ENCODE data around the gene GSTCD.
"Not testable (repeated sequence)": the region's sequence is repeated elsewhere in the genome, so short reads cannot be mapped to it uniquely, and the experiment has no call there.

The GSTCD gene, protein sequence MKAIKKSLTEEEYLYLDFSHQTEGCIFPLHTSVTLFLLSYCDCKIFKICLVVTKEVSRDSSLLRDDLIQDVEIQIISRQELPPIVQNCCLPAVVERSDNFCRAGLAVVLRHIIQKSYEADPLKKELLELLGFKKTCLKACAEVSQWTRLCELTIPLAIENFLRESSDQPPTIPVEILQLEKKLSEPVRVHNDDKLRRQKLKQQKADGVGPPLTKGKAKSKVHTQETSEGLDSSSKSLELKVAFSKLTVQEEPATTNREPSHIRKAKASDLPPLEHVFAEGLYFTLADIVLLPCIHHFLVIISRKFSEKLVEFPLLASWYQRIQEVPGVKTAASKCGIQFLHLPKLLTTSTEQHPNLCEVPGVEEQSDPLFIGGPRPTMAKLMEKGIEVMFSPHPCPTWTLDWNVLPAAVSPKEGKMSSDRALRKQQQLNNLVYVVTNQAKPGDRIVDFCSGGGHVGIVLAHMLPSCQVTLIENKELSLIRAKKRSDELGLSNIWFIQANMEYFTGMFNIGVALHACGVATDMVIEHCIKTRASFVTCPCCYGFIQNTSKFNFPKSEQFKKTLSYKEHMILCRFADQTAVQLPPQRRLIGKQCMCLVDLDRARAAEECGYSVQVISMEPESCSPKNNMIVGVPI

DNA sequence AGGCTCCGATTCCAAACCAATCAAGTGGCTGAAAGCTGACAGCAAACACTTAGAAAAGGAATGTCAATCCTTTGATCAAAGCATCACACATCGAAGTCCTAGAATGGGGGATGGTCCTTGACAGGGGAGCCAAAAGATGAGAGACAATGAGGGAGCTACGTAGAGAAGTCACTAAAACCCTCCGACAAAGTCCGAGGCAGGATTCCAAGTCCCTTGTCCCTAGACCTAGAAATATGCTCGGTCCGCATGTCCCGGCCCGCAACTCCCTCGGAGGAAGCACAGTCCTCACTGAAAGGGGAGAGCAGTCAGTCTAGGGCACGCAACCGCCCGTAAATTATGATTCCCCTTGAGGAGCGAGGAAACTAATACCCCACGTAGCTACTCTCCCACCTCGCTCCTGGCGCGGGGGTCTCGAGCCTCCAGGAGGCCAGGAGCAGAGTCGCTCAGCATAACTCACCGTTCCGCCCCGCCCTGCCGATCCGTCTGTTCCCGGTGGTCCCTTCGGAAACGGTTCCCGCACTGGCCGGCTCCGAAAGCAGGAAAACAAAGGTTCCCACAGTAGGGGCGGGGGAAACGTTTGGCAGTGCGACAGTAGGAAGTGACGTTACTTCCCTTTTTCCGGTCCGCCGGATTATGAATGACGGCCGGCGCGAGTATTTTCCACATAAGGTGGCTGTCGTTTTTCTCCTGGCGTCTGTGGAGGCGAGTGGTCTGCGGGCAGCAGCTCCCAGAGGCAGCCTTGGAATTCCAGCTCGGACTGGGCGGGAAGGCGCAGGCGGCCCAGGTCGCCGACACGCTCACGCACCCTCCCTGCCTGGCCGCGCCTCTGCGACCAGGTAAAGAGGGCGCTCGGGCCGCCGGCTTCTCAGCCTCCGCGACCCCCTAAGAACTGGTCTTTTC lies at the start of gene GSTCD, which contains the start of gene INTS12:
Gene GSTCD, plus strand, starts transcription at position 604 of the 900 bp plus-strand sequence. CDS start 8,830 bp downstream, outside the sequence.
Gene INTS12, minus strand, starts transcription at position 509 of the 900 bp plus-strand sequence. CDS start 8,684 bp downstream, outside the sequence.
- DNase-seq: peak; percentile 91

DNA sequence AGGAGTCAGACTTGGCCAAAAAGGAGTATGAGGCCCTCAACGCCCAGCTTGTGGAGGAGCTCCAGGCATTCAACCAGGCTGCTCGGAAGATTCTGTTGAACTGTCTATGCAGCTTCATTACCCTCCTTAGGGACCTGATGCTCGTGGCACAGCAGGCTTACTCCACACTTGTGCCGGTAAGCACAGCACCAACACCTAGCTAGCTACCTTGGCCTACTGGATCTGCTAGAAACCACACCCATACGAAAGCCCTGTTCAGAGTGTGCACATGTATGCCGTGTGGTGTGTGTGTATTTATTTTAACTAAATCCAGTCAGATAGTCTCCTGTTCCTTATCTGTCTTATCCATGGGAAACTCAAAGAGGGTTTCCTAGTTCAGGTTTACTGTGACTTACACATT lies 49.4 kb upstream of the GSTCD start:
- DNase-seq: no peak

DNA sequence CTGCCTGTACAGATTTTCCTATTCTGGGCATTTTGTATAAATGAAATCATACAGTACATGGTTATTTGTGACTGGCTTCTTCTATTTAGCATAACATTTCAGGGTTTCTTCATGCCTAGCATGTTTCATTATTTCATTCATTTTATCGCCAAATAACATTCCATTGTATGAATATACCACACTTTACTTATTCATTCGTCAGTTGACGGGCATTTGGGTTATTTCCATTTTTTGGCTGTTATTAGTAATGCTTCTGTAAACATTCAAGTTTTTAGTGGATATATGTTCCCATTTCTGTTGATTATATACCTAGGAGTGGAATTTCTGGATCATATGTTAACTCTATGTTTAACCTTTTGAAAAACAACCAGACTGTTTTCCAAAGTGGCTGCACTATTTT lies 47.6 kb upstream of the GSTCD start:
- DNase-seq: no peak

DNA sequence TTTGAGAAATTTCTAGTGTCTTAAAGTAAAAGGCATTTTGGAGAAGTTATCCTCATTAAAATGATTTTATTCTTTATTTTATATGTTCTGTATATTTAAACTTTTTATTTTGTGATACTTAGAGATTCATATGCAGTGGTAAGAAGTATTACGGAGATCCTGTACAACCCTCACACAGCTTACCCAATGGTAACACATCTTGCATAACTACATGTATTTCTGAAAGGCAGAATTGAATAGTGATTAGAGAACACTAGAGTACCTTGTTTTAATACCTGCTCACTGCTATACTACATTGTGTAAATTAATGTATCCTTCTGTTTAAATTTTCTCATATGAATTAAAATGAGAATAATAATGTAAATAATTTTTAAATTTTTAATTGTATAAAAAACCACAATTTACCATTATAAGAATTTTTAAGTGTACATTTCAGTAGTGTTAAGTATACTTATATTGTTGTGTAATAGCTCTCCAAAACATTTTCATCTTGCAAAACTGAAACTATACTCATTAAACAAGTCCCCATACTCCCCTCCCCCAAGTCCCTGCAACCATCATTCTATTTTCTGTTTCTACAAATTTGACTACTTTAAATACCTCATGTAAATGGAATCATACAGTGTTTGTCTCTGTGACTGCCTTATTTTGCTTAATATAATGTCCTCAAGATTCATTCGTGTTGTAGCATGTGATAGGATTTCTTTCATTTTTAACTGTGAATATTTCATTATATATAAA lies 45.5 kb upstream of the GSTCD start:
- no peak for DNase-seq

DNA sequence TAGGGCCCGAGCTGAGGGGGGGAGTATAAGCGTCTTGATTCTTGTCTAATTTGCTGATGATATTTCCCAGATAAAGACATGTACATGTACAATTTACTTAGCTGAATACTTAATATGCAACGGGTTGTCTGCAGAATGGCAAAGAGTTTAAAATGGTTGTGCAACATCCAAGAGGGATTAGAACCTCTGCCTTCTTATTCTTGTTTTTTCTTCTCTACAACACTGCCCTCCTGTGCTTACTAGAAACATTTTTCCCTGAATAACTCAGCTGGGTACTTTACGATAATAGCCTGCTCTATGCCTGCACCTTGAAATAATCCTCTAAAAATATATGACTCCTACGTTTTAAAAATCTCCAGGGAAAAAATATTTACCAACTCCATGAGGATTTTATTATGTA lies 41.9 kb upstream of the GSTCD start:
- DNase-seq: no peak

DNA sequence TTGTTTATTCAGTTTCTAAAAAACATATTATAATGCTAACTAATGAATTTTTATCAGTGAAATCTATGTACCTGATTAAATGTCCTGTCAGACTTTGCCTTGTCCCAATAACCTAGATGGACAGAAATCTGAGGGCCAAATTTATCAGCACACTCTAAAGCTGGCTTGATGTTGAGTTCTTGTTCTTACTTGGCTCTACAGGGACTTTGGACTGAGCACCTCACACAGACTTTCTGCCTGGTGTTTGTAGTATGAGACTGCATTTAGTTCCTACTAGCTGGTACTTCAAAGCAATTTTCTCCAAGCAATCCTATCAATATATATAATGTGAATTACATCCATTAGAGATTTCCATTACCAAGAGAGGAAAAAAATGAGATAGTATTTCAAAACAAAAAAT lies 37.9 kb upstream of the GSTCD start:
- DNase-seq: no peak

DNA sequence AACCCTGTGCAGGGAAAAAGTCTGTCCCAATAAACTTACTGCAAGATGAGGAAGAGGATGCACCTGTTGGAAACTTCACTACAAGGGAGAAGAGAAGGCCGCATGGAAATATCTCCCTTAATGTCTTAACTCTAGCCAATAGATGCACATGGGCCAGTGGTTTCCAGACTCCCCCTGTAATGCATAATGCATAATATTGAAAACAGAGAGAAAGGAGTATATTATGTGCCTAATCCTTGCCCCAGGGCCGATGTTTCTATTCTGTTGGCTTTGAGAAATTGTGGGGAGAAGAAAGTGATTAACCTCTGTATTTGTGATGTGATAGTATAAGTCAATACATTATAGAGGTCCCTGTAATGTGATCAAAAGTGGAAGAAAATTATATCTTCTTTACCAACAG lies 37.3 kb upstream of the GSTCD start:
- no peak for DNase-seq

DNA sequence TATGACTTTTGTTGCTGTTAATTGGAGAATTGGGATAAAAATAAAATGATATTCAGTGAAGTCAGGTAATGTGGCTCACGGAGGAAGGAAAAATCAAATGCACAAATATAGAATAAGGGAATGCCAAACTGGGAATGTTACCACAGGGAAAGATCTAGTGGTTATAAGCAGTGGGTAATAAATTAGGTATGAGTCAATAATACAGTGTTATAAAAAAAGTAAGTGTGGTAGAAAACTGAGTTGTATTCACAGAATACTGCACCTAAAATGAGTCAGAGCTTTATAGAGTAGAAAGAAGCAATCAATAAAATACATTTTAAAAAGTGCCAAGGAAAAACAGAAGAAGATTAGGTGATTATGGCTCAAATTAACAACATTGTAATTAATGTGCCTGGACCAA lies 34.6 kb upstream of the GSTCD start:
- DNase-seq: no peak

DNA sequence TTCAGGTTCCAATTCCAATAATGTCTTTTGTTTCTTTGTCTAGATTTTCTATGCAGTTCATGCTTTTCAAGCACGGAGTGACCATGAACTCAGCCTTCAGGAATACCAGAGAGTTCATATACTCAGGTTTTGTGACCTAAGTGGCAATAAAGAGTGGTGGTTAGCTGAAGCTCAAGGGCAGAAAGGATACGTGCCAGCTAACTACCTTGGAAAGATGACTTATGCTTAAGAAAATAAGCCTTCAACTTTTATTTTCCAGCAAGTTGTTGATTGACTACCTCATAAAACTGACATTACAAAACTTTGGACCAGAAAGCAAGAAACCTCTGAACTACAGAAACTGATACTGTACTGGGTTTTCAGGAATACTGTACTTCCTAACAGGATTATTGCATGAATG lies 30.9 kb upstream of the GSTCD start:
- DNase-seq: no peak

DNA sequence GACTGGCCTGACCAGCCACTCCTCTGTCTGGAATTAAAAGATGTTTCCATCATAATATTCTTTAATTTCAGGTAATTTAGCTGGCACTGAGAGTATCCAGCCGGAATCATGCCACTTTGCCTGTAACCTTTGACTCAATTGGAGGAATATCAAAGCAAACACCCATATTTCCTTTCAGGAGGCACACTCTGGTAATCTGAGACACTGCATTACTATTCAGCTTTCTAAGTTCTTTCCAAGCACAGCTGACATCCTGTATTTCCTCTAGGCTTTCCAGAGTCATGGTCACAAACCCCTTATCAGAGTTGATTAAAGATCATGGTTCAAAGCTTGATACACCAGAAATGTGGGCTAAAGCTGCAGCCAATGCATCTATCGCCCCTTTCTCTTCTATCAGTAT lies 29.4 kb upstream of the GSTCD start:
- no peak for DNase-seq

DNA sequence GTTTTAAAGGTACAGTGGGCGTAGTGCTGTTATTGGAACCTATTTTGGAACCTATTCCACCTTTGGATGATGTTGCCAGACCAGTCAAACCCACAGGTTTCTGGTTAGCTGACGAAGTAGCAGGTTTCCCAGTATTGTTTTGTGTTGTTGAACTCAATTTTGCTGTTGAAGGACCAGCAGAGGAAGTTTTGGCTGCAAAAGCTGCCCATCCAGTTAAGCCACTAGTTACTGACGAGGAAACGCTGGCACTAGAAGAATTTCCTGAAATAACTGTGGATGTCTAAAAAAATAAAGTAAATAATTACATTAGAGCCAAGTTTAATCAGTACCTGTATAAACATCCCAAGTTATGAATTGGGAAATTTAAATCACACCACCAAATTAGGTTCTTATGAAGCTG lies 25.5 kb upstream of the GSTCD start:
- no peak for DNase-seq

DNA sequence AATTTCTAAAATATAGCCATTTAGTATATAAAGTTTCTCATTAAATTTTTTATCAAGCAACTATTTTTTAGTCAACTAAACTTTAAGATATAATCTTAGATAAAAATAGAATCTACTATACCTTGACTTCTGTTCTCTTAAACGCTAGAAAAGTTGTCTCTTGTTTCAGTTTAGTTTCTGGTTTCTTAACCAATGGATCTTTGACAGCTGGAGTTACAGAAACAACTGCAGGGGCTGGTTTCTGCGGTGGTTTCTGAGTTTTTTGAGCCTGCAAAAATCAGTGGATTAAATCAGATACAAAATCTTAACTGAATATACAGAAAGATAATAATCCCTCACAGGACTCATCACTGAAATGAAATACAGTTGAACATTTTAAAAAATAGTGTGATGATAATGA lies 22.0 kb upstream of the GSTCD start:
- DNase-seq: no peak

DNA sequence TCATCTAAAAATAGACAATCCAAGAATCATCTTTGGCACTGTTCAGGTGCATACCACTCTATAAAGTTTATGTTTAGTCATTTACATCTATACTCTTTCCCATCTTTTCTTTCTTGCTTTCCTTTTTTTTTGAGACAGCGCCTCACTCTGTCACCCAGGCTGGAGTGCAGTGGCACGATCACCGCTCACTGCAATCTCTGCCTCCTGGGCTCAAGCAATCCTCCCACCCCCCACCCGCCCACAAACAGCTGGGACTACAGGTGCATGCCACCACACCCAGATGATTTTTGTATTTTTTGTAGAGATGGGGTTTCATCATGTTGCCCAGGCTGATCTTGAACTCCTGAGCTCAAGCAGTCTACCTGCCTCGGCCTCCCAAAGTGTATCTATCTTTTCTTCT lies 13.8 kb upstream of the GSTCD start:
- not testable (repeated sequence) for DNase-seq

DNA sequence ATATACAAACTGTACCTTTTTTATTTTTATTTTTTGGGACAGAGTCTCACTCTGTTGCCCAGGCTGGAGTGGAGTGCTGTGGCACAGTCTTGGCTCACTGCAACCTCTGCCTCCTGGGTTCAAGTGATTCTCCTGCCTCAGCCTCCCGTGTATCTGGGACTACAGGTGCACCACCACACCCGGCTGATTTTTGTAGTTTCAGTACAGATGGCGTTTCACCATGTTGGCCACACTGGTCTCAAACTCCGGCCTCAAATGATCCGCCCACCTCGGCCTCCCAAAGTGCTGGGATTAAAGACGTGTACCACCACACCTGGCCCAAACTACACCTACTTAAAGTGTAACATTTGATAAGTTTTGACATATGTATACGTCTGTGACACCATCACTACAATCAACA lies 12.8 kb upstream of the GSTCD start:
- DNase-seq: not testable (repeated sequence)

DNA sequence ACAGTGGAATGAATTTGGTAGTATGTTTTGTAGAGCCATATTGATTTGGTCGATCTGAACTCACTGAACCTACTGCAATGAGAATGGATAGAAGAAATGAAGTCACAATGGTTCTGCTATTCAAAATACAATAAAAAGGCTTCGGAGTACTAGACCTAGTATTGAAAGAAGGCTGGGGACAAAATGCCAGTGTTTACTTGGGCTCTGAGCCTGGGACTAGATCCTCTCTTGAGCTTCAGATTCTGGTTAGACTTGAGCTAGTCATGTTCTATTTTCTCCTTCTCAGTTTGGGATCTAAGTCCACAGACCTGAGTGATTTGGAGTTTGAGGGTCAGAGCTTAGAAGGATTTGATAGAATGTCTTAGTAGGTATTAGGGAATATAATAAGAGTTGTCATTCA lies 10.0 kb upstream of the GSTCD start:
- DNase-seq: no peak

DNA sequence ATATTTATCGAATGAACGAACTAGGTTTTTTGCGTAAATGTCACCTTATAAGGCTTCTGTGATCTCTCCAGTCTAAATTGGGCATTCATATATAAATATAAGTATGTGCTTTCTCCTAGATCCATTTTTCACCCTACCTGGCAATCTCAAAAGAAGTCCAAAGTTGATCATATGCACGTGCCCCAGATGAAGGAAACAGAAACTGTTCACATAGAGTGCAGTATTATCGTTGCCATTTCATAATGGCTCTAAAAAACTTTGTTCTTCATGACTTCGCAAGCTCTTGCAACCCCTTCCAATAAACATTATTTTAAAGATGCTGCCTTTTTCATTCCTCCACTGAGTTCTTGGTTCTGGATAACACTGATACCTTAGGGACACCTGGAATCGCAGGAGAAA lies 803 bp upstream of the GSTCD start:
- DNase-seq: no peak

DNA sequence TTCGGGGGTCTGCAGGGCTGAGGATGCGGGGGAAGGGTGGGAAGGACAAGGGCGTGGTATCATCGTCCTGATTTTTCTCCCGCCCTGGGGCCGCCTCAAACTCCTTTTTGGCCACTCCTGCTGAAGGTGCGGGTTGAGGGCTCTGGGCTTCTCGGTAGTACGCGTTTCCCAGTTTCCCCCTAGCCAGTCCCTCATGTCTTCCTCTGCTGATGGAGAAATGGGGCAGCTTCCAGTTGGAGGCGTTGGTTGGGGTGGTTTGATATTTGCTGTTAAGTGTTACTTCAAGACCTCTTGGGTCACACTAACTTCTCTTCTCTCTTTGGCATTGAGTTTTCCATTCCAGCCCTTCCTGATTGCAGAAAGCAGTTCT lies 482 bp downstream of the GSTCD start:
- no peak for DNase-seq

DNA sequence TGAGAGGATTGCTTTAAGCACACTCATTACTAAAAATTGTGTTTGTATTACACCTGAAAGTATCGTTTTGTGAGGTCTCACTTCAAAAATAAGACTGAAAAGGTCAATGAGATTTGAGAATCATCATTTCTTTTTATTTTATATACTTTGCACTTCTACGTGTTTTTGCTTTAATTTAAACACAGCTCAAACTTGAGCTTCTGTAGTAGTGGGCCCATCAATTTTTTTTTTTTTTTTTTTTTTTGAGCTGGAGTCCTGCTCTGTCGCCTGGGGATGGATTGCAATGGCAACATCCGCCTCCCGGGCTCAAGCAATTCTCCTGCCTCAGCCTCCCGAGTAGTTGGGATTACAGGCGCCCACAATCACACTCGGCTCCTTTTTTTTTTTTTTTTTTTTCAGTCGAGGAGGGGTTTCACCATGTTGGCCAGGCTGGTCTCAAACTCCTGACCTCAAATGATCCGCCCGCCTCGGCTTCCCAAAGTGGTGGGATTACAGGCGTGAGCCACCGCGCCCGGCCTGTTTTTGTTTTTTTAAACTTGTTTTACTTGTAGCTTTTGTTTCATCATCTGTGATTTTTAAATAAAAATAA lies 1.5 kb downstream of the GSTCD start:
- DNase-seq: no peak

DNA sequence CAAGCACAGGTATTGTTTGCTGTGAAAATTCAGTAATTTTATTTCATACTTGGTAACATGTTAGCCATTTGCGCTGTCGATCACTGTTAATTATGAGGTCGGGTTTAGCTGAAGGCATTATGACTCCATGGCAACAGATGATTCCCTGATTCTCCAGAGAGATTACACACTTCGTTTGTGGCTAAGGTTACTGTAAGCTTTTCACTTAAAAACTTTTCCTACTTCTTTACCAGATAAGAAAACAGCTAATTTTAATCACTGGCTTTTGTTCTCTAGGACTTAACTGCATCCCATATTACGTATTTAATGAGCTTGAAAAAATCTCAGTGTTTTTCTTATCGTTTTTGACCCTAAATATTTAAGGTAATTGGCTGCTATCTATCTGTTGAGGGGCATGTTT lies 2.1 kb downstream of the GSTCD start:
- DNase-seq: no peak

DNA sequence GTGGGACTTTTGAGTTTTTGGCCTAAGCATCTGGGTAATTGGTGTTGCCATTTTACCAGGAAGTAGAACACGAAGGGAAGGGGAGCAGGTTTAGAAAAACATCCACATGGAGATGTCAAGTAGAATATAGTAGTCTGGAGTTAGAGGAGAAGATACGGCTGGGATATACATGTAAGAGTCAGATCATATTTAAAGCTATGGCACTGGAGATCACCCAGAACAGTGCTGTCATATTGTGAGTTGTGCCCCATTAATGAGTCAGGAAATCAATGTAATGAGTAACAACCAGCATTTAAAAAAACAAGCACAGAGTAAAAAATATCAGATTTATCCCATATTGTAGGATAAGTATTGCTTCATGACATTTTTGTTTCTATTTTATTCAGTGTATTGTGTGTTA lies 4.2 kb downstream of the GSTCD start:
- DNase-seq: no peak

DNA sequence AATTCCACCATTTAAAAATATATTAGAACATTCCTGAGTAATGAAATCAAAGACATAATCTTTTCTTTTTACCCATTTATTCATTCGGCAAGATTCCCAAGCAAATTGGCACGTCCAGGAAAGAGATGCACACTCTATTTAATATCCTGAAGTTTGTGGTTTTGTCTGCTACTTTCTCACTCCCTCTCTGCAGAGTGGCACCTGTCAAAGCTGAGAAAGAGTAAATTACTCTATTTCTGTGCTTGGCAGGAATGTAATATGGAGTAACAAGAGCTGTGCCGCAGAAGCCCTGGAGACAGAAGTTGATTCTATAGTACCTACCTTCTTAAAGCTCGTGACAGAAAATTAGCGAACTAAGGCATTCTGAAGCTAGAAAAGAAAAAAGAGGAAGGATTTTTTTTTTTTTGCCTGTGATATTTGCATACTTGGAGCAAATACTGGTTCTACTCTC lies 5.5 kb downstream of the GSTCD start:
- no peak for DNase-seq

DNA sequence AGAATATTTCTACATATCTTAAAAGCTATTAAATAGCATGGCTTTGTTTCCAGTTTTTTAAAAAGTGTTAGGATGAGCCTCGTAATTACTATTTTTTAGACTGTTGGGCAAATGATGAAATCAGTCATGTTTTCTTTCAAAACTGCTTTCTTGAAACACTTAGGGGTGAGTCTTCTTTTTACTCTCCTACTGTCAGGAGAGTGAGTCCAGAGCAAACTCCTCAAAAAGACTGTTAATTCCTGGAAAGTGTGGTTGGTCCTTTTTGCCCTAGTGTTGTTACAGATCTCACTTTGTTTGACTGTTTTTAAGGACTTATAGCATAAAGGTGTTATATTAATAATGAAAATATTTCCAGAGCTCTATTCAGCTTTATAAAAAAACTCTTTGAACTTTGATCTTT lies 6.3 kb downstream of the GSTCD start:
- DNase-seq: no peak
